ENCODE measurements around the gene PCDHGB4.
"Not testable (repeated sequence)": the region's sequence is repeated elsewhere in the genome, so short reads cannot be mapped to it uniquely, and the experiment has no call there.

GRCh38 chr5:141346017-141346416 lies 41.5 kb upstream of the PCDHGB4 start:
- TF ChIP-seq CTCF, POLR2AphosphoS5, EP300 (IDR thresholded peaks at IDR 0.05): not testable (repeated sequence)

All from suprapubic skin (tissue), 4 donors.